ENCODE results near the gene SECTM1.

SECTM1 gene

GRCh38 chr17:82327289-82327688 lies 6.3 kb downstream of the SECTM1 start:
- DNase-seq: no peak

- no peak for DNase-seq
Observed at GRCh38 chr17:82325286-82326180, 8.0 kb downstream of the SECTM1 start.

GRCh38 chr17:82324566-82325285 lies 8.8 kb downstream of the SECTM1 start:
- DNase-seq: peak in 1 of 2 experiments; percentile 8

GRCh38 chr17:82323514-82324234 lies 9.9 kb downstream of the SECTM1 start:
- no peak for DNase-seq

- DNase-seq: no peak
Observed at GRCh38 chr17:82322526-82323453, 10.8 kb downstream of the SECTM1 start.

- DNase-seq: no peak
Observed at GRCh38 chr17:82321947-82322466, 11.6 kb downstream of the SECTM1 start.

GRCh38 chr17:82320956-82321927 lies 12.3 kb downstream of the SECTM1 start:
- DNase-seq: no peak

- no peak for DNase-seq
Observed at GRCh38 chr17:82320140-82320840, 13.3 kb downstream of the SECTM1 start.

GRCh38 chr17:82319619-82320062 lies 13.9 kb downstream of the SECTM1 start:
- no peak for DNase-seq

GRCh38 chr17:82318772-82319606 lies 14.6 kb downstream of the SECTM1 start:
- DNase-seq: no peak

- no peak for DNase-seq
Observed at GRCh38 chr17:82318169-82318498, 15.4 kb downstream of the SECTM1 start.

GRCh38 chr17:82317394-82318168 lies 16.0 kb downstream of the SECTM1 start, which contains the start of gene CD7:
CD7 (minus strand) TSS chr17:82317608; CDS start chr17:82317495, 113 bp downstream.
- no peak for DNase-seq

- no peak for DNase-seq
Observed at GRCh38 chr17:82316651-82317393, 16.7 kb downstream of the SECTM1 start.

GRCh38 chr17:82315703-82316358 lies 17.7 kb downstream of the SECTM1 start:
- no peak for DNase-seq

- DNase-seq: no peak
Observed at GRCh38 chr17:82314727-82315605, 18.6 kb downstream of the SECTM1 start.

Measured in NCI-H524 (cell line).